Colonic mucosa (tissue), 4 donors: ENCODE results near the gene TNFRSF18. TPM values are rescaled to one million over a fixed set of nuclear protein-coding genes. Genes with fewer than 3 reads are reported as not detected.

Experiments
- DNase-seq: peaks from one replicate; pipeline ENCODE4 v3.0.0-alpha.2; 2020
- H3K27ac ChIP-seq: fragments of 200-600 bp; one replicate; pipeline ENCODE4 v1.8.0; 2021
- H3K27me3 ChIP-seq: fragments of 200-600 bp; one replicate; pipeline ENCODE4 v1.8.0; 2021
- H3K36me3 ChIP-seq: fragments of 200-600 bp; one replicate; pipeline ENCODE4 v1.8.0; 2021
- H3K4me1 ChIP-seq: fragments of 200-600 bp; one replicate; pipeline ENCODE4 v1.8.0; 2021; ENCODE audit warnings: mild to moderate bottlenecking
- H3K4me3 ChIP-seq: fragments of 200-600 bp; one replicate; pipeline ENCODE4 v1.8.0; 2021
- H3K9ac ChIP-seq, 2 donors: one replicate each; pipeline ENCODE4 v1.7.0; 2013; ENCODE audit warnings: control low read depth in 2 of 2, low read depth in 2 of 2, low read length in 2 of 2
- H3K9me3 ChIP-seq: fragments of 200-600 bp; one replicate; pipeline ENCODE4 v1.8.0; 2021
- CTCF ChIP-seq: fragments of 200-600 bp; IDR thresholded peaks from one replicate; pipeline ENCODE4 v1.8.0; 2022; ENCODE audit warnings: antibody characterized with exemption, mild to moderate bottlenecking
- intact Hi-C: fragments of 100-400 bp; cut with DNase I; formaldehyde crosslinking; loops from one replicate; pipeline ENCODE4 v1.14.1; 2022
- total RNA-seq, 2 donors: library from RNA; stranded (reverse); fragmentation: NEBNext Ultra II Directional in 1 of 2; extraction: Animal tissue kit (Norgen Biotek cat#: 25700) in 1 of 2; gene quantifications; one replicate each; pipeline ENCODE4 v1.2.1, GENCODE V29; 2021
- donor health status: healthy.
- donor health status: DM: no; HTN: no; CAD: no.
- donor health status: DM: no; HTN: no; CAD: no.

TNFRSF18 gene
- total RNA-seq, 2 donors from 2014 or later = 0.61 to 1.7 TPM

- Histone ChIP-seq H3K4me3 (no peak overlapping the region), H3K27me3 (peaks cover 3% of the 10 kb centered on the region), H3K4me1 (no peaks in the 10 kb centered on the region), H3K9me3 (no peaks in the 10 kb centered on the region), H3K36me3 (no peaks in the 10 kb centered on the region), H3K27ac (no peak overlapping the region), H3K9ac (no peak overlapping the region)
- no peak for DNase-seq
- intact Hi-C loops = no loop called here
- no peak for TF ChIP-seq CTCF
Observed at GRCh38 chr1:1182491-1183220, 23.7 kb downstream of the TNFRSF18 start.

GRCh38 chr1:1181938-1182410, 24.4 kb downstream of the TNFRSF18 start:
- Histone ChIP-seq H3K9ac (no peak overlapping the region), H3K36me3 (no peaks in the 10 kb centered on the region), H3K4me3 (no peak overlapping the region), H3K9me3 (no peaks in the 10 kb centered on the region), H3K4me1 (no peaks in the 10 kb centered on the region), H3K27me3 (peaks cover 4% of the 10 kb centered on the region), H3K27ac (no peak overlapping the region)
- intact Hi-C loops = no loop called here
- no peak for DNase-seq
- TF ChIP-seq CTCF = no peak

- Histone ChIP-seq H3K36me3 (no peaks in the 10 kb centered on the region), H3K4me1 (no peaks in the 10 kb centered on the region), H3K27ac (no peak overlapping the region), H3K27me3 (peaks cover 4% of the 10 kb centered on the region), H3K9ac (no peak overlapping the region), H3K9me3 (no peaks in the 10 kb centered on the region), H3K4me3 (no peak overlapping the region)
- intact Hi-C loops = no loop called here
- TF ChIP-seq CTCF = no peak
- DNase-seq = no peak
Observed at GRCh38 chr1:1181129-1181937, 25.1 kb downstream of the TNFRSF18 start.

- Histone ChIP-seq H3K36me3 (no peaks in the 10 kb centered on the region), H3K9me3 (no peaks in the 10 kb centered on the region), H3K4me1 (no peaks in the 10 kb centered on the region), H3K9ac (no peak overlapping the region), H3K4me3 (no peak overlapping the region), H3K27ac (no peak overlapping the region), H3K27me3 (peaks cover 4% of the 10 kb centered on the region)
- intact Hi-C loops = loop anchor here (10.0 kb wide), 1 partner anchor 45 kb away; no protein-coding TSS in a partner anchor
- no peak for TF ChIP-seq CTCF
- peak; percentile 15 for DNase-seq
Observed at GRCh38 chr1:1179983-1180861, 26.2 kb downstream of the TNFRSF18 start.

GRCh38 chr1:1179346-1179982, 26.9 kb downstream of the TNFRSF18 start:
- TF ChIP-seq CTCF = no peak
- Histone ChIP-seq H3K4me1 (no peaks in the 10 kb centered on the region), H3K36me3 (no peaks in the 10 kb centered on the region), H3K27me3 (peaks cover 4% of the 10 kb centered on the region), H3K9me3 (no peaks in the 10 kb centered on the region), H3K4me3 (no peak overlapping the region), H3K9ac (no peak overlapping the region), H3K27ac (no peak overlapping the region)
- intact Hi-C loops = loop anchor here (10.0 kb wide), 1 partner anchor 45 kb away; no protein-coding TSS in a partner anchor
- DNase-seq = no peak
